NCI-H146 treated with DMSO at 0.1 percent for 48 hours (cell line): ENCODE data around the gene CAB39.

Experiments
- DNase-seq: peaks from one replicate; lab custom pipeline; 2025; ENCODE audit not compliant: unreplicated experiment; lab: John Stamatoyannopoulos, UW

CAB39 gene

DNA sequence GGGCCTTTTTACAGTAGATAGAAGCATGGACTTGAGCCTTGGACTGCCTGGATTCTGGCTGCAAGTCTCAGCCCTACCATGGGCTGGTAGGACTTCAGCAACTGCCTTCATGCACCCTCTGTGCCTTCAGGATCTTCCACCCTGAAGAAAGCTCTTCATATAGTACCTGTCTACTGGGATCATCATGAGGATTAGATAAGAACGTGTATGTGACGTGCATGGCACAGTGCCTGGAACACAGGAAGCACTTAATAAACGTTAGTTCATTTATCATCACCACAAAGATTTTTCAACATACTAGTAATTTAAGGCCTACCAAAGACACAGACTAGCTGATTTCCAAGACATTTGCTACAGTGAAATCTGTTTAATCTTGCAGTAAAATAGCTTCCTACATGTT lies 98.9 kb downstream of the CAB39 start:
- no peak for DNase-seq

DNA sequence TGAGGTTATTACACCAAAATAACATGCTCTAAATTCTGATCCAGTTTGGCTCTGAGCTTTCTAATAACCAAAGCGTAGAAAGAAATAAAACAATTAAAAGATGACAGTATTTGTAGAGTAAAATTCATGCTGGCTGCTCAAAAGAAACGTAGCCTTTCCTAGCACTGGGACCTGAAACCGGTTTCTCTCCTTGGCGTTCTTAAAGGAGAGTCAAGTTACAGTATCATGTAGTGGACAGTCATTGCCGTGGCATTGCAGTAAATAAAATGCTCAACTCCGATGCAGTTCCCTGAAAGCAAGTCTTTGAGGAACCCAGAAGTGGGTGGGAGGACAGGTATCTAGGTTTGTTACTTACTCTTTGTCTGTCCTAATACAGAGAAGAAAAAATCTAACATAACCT lies 99.4 kb downstream of the CAB39 start:
- no peak for DNase-seq

DNA sequence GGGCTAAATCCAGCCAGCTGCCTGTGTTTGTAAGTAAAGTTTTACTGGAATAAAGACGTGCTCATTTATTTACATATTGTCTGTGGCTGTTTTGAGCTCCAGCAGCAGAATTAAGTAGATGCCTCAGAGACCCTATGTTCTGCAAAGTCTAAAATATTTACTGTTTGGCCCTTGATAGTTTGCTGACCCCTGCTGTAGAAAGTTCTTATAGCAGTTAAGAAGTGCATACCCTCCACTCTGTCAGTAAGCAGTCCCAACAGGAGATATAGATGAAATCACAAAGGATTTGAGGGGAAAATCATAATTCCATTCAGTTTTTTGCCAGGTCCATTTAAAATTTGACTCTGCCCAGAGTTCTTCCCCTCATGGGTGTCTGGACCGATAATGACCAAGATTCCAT lies 102.0 kb downstream of the CAB39 start:
- DNase-seq = no peak

DNA sequence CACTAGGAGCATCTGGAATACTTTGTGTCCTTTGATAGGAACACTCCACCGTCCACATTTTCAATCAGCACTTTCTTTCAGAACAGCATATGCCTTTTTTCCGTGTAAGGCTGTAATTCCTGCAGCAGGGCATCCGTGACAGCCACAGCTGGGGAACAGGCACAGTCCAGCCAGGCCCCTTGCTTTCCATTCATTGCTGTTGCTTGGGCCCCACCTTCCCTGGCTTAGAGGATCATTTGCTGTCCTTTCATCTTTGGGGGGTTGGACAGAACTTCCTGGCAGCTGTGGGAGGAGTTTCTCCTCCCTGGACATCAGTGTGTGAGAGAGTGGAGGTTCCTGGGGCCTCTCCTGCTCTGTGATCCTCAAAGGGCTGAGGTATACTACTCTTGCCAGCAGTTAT lies 102.4 kb downstream of the CAB39 start:
- DNase-seq = no peak

DNA sequence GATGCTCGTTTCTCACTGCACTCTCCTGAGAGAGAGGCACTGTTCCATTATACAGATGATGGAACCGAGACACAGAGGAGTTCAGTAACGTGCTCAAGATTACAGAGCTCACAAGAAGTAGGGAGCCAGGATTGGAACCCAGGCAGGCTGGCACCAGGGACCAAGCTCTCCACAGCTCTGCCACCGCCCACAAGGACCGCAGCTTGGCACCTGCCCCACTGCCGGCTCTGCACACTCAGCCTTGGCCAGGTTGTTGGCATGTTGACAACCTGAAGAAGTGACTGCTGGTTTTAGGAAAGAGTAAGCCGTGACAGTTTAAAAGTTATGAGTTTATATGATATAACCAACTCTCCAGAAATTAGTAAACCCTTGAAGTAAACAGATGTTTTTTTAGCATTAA lies 104.1 kb downstream of the CAB39 start:
- DNase-seq = no peak

DNA sequence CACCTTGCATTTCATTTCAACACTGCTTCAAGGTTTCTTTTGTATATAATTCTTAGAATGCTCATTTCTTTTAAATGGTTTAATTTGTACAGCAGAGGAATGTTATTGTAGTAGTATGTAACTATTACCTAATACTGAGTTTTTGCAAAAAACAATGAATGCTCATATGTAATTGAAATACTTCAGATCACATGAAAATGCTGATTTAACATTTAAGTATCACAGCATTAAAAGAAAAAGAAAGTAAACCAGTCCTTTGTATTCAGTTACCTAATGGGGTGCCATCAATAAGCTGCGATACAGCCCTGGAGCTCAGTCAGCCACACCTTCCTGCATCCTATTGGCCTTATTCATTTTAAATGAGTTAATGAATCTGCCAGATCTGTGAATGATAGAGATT lies 106.8 kb downstream of the CAB39 start:
- no peak for DNase-seq

DNA sequence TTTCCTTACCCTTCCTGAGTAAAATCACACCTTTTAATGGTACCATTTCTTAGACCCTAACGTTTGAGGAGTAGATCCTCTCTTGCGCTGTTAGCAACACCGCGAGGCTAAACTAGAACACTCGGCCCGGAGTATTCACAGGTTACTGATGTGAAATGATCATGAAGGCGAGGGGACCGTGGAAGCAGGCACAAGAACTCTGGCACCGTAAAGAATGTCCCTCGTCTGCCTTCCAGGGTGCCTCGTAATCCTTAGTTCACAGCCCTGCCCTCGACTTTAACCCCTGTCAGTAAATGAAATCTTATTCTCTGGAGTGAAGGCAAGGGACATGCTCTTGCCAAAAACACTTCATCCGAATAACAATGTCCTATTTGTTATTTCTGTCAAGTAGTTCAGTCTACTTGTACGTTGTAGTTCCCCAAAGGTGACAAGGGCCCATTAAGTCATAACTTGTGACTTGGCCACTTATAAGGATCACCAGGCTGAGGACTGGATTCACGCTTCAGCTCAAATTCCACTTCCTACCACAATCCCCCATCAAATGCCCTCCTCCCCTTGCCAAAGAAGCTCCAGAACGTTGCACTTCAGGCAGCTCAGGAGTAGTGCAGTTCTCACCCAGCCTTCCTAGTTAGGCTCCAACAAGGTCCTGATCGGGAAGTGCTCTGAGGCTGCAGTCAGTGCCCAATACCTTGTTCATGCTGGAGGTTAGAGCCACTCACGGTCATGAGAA lies 108.8 kb downstream of the CAB39 start:
- no peak for DNase-seq

DNA sequence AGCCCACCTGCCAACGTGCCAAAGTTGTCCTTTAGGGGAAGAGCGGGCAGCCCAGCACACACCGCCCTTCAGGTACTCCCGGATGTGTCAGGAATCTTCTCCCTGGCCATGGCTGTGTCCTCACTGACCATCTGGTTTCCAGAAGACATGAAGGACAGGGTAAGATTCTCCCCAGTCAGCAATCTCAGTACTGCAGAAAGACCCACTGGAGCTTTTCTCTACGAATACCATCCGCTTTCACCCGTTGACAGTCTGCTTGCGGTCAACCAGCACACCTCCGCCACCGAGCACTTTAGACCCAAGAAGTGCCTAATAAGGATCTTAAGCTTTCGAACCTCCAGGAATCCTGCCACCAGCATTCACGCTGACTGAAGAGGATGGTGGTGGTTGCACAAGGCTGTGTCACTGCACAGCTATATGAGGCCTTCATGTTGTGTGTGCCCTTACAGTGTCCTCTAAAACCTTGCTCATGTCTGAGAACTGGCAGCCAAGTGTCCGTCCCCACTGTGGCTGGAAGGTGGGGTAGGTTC lies 109.4 kb downstream of the CAB39 start:
- DNase-seq = no peak

DNA sequence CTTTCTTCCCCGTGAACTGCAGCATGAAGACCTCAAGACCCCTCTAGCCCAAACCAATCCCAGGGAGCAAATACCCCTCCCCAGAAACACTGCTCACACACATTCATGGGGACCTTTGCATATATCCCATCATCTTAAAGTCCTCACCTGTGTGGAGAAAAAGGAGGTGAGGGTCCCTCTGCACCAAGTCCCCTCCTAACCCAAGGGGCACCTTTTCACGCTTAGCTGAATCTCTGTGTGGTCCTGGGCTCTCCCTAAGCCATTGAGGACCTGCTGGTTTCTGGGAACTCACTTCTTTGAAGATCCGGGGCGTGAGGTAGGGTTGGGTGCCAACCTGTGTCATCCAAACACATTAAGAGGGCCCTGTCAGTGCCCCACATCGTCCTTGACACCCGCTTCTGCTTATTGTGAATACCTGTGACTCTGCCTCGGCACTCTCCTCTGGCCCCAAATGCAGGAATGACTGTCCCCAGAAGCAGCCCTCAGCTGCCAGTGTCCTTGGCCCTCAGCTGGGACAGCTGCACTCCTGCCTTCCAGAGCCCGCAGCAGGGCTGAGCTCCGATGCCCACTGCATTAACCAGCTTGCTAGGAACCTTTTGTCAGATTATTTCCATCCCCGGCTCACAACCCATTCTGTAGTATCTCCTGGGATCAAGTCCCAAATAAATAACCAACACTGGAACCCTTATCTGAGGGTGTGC lies 110.8 kb downstream of the CAB39 start:
- no peak for DNase-seq

DNA sequence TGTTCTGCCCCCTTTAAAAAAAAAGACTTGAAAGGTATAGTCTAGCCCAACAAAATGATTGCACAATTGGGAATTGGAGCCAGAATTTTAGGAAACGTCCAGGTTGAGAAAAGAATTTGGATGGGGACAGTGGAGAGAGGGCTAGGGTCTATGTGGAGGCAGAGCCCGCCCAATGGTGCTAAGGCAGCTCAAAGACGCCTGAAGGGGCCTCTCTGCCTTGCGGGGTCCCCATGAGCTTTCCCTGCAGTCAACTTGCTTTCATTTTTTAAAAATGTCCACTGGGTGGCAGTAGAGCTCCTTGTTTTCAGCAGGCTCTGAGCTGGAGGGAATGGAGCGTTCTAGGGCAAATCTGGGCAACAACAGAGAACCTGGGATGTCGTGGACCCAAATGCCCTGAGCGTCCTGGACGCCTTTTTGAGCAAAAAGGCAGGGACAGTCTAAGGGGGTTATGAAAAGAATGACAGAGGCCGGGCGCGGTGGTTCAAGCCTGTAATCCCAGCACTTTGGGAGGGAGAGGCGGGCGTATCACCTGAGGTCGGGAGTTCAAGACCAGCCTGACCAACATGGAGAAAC lies 111.8 kb downstream of the CAB39 start:
- peak; percentile 38 for DNase-seq

DNA sequence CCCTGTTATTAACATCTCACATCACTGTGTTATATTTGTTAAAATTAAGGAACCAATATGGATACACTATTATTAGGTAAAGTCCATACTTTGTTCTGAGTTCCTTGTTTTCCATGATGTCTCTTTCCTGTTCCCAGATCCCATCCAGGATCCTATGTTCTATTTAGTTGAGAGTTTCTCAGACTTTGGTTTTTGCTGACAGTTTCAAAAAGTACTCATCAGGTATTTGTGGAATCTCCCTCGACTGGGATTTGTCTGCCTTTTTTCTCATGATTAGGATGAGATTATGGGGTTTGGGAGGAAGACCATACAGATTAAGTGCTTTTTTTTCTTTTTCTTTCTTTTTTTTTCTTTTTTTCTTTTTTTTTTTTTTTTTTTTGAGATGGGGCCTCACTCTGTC lies 112.7 kb downstream of the CAB39 start:
- DNase-seq = no peak

DNA sequence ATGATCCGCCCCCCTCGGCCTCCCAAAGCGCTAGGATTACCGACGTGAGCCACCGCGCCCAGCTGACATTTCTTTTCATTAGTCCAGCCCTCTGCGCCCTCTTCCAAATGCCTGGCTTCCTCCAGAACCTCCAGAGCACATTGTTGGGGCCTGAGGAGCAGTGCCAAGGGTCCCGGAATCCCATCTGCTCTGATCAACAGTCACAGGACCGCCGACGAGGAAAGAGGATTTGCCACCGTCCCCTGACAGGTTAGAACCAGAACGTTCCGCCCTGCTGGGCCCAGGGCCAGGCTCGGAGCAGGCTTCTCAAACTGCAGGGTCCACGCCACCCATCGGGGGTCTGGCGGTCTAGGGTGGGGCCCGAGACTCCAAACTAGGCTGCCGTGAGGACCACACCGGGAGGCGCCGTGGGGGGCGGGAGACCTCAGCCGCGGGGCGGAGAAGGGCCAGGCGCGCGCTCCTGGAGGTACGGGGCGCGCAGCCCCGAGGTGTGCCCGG lies 115.2 kb downstream of the CAB39 start:
- DNase-seq = no peak

DNA sequence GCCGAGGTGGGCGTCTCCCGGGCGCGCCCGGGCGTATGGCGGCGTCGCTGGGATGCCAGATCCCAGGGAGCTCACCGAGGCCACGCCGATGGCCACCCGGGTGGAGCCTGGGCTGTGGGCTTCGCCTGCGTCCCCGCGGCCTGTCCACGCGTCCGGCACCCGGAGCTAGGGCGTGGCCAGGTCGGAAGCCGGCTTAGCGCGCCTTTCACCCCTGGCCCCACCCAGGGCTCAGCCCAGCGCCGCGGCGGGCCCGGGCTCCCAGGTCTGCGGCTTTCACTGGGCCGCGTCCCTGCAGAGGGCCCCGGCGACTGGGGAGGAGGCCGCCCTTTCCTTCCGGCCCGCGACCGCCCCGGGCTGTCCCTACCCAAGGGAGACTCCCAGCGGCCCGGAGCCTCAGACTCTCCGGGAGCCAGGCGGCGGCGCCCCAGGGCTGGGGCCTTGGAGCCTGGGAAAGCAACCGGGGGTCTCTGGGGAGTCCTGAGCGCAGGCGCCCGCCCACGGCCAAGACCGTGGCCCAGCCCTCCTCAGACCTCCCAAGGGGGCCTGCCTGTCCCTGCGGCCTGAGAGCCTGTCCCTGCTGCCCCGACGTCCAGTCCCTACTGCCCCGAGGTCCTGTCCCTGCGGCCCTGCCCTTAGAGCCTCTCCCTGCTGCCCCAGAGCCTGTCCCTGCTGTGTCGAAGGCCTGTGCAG lies 115.8 kb downstream of the CAB39 start:
- no peak for DNase-seq

DNA sequence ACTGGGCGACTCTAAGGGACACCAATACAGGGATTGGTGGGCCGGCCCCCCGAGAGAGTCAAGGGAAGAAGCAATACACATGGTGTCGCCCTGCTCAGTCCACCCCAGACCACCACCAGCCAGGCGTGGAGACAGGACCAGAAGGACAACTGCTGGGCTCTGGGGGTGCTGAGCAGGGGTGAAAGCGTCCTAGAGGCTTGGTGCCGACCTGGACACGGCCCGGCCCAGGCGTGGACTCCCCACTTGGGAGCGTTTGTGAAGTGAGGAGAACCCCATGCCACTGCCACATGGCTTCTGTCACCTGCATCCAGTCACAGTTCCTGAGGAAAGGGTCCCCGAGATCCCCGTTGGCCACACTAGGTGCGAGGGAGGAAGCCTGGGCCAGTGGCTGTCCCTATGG lies 116.7 kb downstream of the CAB39 start:
- DNase-seq = no peak

DNA sequence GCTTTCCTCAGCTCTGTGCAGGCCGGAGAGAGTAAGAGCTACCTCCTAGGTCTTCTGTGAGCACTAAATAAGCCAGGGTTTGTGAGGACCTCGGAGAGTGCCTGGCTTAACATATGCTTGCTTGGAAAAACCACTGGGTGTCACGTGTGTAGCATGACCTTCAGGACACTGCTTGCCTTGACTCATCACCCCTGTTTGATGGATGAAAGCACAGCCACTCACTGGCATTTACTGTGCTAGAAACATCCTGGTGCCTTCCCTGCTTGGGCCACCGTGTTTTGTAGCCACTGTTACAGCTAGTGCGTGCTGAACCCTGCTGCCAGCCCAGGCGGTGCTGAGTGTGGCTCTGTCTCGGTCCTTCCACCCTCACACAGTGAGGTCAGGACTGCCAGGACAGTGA lies 117.3 kb downstream of the CAB39 start:
- no peak for DNase-seq

DNA sequence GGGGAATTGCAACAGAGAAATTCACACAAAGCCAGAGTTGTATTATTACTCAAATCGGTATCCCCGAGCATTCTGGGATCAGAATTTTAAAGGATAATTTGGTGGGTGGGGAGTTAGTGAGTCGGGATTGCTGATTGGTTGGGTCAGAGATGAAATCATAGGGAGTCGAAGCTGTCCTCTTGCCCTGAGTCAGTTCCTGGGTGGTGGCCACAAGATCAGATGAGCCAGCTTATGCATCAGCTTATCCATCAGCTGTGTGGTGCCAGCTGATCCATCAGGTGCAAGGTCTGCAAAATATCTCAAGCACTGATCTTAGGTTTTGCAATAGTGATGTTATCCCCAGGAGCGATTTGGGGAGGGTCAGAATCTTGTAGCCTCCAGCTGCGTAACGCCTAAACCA lies 117.8 kb downstream of the CAB39 start:
- no peak for DNase-seq

DNA sequence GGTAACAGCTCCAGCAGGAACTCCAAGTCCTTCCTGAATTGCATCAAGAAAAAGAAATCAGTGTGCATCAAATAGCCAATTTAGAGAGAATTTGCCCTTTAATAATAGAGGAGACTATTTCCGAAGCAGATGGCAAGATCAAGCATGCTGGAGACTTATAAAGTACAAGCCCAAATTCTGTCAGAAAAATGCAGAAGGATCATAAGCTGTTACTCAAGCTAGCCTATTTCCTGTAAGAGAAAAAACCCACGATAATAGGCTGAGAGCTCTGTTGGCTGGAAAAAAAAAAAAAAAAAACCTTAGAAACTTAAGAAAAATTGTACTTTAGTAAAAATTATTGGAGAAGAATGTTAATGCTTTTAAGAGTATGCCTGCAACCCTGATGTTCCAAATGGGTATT lies 127.7 kb downstream of the CAB39 start:
- DNase-seq = no peak

DNA sequence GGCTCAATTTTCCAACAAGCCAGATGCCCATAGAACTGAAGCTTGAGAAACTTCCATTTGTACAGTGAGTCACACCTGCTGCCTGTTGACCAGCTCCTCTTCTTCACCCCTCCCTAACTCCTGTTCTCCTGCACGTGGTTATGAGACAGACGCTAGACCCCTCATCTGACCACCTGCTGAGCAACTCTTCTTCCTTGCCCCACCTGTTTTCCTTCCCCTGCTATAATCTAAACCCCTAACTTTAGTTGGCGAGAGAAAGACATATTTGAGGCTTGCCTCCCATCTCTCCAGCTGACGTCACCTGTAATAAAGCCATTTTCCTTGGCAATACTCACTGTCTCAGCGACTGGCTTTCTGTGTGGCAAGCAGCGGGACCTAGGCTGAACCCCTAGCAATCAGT lies 129.8 kb downstream of the CAB39 start:
- DNase-seq = no peak

DNA sequence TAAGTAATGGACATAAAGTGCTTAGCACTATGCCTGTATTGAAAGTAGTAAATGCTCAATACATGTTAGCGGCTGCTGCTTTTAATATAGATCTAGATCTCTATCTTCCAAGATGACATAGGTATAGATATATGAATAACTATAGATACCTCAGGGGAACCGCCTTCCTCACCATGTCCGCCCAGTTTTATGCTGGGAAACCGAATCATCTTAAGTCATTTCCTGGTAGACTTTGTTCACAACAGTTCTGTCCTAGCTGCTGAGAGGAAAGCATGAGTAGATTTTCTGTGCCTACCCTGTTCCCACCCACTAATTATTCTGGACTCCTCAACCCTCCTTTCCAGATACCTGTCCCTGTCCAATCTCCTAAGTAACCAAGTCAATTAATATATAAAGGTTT lies 130.5 kb downstream of the CAB39 start:
- no peak for DNase-seq

DNA sequence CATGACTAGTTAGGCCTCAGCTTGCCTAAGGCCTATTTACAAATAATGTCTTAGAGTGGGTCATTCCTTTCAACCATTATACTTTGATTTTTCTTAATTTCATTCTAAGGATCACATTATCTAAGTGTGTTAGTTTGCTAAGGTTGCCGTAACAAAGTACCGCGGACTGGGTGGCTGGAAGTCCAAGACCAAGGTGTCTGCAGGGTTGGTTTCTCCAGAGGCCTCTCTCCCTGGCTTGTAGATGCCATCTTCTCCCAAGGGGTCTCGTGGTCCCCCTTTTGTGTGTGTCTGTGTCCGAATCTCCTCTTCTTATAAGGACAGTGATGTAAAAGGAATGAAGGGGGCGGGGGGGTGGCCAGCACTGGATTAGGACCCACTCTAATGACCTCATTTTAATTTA lies 133.7 kb downstream of the CAB39 start:
- DNase-seq = no peak

DNA sequence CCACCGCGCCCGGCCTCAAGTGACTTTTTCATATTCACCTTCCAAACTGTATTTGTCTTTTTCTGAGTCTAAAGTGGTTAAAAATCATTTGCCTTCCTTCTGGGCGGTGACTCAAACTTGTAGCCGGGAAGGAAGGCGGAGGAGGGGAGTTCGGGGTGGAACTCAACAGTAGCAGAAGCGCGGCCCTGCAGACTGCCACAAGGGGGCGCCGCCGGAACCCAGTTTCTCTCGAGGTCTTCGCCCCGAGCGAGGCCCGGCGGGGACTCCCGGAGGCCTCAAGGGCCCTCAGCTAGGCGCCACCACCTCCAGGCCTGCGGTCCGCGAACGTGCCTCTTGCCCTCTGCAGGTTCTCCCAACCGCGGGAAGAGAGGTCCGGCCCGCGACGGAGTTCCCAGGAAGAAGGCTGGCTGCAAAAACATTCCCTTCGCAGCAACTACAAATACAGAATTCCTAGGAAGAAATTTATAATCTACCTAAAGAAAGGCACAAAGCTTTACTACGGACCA lies 135.3 kb downstream of the CAB39 start:
- no peak for DNase-seq
